Muscle layer of duodenum (tissue), 2 donors: ENCODE data around the gene UCMA.
"Not testable (repeated sequence)": the region's sequence is repeated elsewhere in the genome, so short reads cannot be mapped to it uniquely, and the experiment has no call there.

ENCODE experiments used
- H3K27ac ChIP-seq: one replicate; pipeline ENCODE4 v1.7.0; 2013; ENCODE audit warnings: mild to moderate bottlenecking, low read length
- H3K27me3 ChIP-seq: one replicate; pipeline ENCODE4 v1.7.0; 2013; ENCODE audit warnings: low read depth, mild to moderate bottlenecking, control low read depth, low read length
- H3K36me3 ChIP-seq, 2 donors: one replicate each; pipeline ENCODE4 v1.7.0; 2013; ENCODE audit warnings: low read length in 2 of 2, control low read depth in 1 of 2, mild to moderate bottlenecking in 1 of 2; ENCODE audit not compliant: insufficient read depth in 2 of 2, control insufficient read depth in 1 of 2
- H3K4me1 ChIP-seq, 2 donors: one replicate each; pipeline ENCODE4 v1.7.0; 2013; ENCODE audit warnings: low read length in 2 of 2, mild to moderate bottlenecking in 2 of 2, control low read depth in 1 of 2, moderate library complexity in 1 of 2; ENCODE audit not compliant: insufficient read depth in 2 of 2, control insufficient read depth in 1 of 2
- H3K4me3 ChIP-seq, 2 donors: one replicate each; pipeline ENCODE4 v1.7.0; 2013; ENCODE audit warnings: low read length in 2 of 2, low read depth in 1 of 2, mild to moderate bottlenecking in 1 of 2
- H3K9me3 ChIP-seq, 2 donors: one replicate each; pipeline ENCODE4 v1.7.0; 2013; ENCODE audit warnings: low read length in 2 of 2, control low read depth in 1 of 2, mild to moderate bottlenecking in 1 of 2; ENCODE audit not compliant: control insufficient read depth in 1 of 2
- donor health status: healthy.

The UCMA gene

GRCh38 chr10:13234172-13234571, at the start of gene UCMA:
TSS of gene UCMA (minus strand) at chr10:13234374. CDS start at chr10:13234258, 116 bp downstream.
- Histone ChIP-seq H3K36me3 (no peaks in the 10 kb centered on the region), H3K27me3 (no peaks in the 10 kb centered on the region), H3K9me3 (no peaks in the 10 kb centered on the region), H3K27ac (no peak within 1 kb of the TSS), H3K4me3 (no peak within 1 kb of the TSS), H3K4me1 (no peaks in the 10 kb centered on the region)

GRCh38 chr10:13282348-13282747, 48.2 kb upstream of the UCMA start:
- H3K4me1 ChIP-seq, H3K27ac ChIP-seq, H3K27me3 ChIP-seq, H3K4me3 ChIP-seq, H3K9me3 ChIP-seq: not testable (repeated sequence)
- peaks cover 14 to 67% of the 10 kb centered on the region in 2 donors for H3K36me3 ChIP-seq

GRCh38 chr10:13276749-13277365, 42.7 kb upstream of the UCMA start:
- Histone ChIP-seq H3K36me3 (peaks cover 14 to 30% of the 10 kb centered on the region in 2 donors), H3K9me3 (no peaks in the 10 kb centered on the region), H3K4me1 (peaks cover 0 to 9% of the 10 kb centered on the region in 2 donors), H3K27ac (no peak overlapping the region), H3K4me3 (no peak overlapping the region), H3K27me3 (no peaks in the 10 kb centered on the region)

GRCh38 chr10:13276146-13276545, 42.0 kb upstream of the UCMA start:
- not testable (repeated sequence) for H3K27ac ChIP-seq, H3K27me3 ChIP-seq, H3K9me3 ChIP-seq, H3K4me3 ChIP-seq
- Histone ChIP-seq H3K4me1 (peaks cover 0 to 10% of the 10 kb centered on the region in 2 donors), H3K36me3 (peaks cover 8 to 23% of the 10 kb centered on the region in 2 donors)

- no peaks in the 10 kb centered on the region for H3K9me3 ChIP-seq
- no peak overlapping the region for H3K27ac ChIP-seq
- no peak overlapping the region for H3K4me3 ChIP-seq
- H3K27me3 ChIP-seq: no peaks in the 10 kb centered on the region
- peaks cover 0 to 10% of the 10 kb centered on the region in 2 donors for H3K4me1 ChIP-seq
- no peaks in the 10 kb centered on the region for H3K36me3 ChIP-seq
Observed at GRCh38 chr10:13272164-13272571, 38.0 kb upstream of the UCMA start.

GRCh38 chr10:13271552-13272163, 37.5 kb upstream of the UCMA start:
- Histone ChIP-seq H3K9me3 (no peaks in the 10 kb centered on the region), H3K4me3 (no peak overlapping the region), H3K27me3 (no peaks in the 10 kb centered on the region), H3K36me3 (no peaks in the 10 kb centered on the region), H3K4me1 (peaks cover 0 to 10% of the 10 kb centered on the region in 2 donors), H3K27ac (no peak overlapping the region)

- Histone ChIP-seq H3K4me1 (peaks cover 0 to 10% of the 10 kb centered on the region in 2 donors), H3K36me3 (no peaks in the 10 kb centered on the region), H3K27ac (no peak overlapping the region), H3K4me3 (no peak overlapping the region), H3K27me3 (no peaks in the 10 kb centered on the region), H3K9me3 (no peaks in the 10 kb centered on the region)
Observed at GRCh38 chr10:13270877-13271551, 36.8 kb upstream of the UCMA start.

GRCh38 chr10:13268841-13269240, 34.7 kb upstream of the UCMA start:
- no peaks in the 10 kb centered on the region for H3K27me3 ChIP-seq
- no peak overlapping the region for H3K27ac ChIP-seq
- H3K4me1 ChIP-seq: peaks cover 0 to 10% of the 10 kb centered on the region in 2 donors
- no peaks in the 10 kb centered on the region for H3K9me3 ChIP-seq
- no peaks in the 10 kb centered on the region for H3K36me3 ChIP-seq
- no peak overlapping the region for H3K4me3 ChIP-seq

GRCh38 chr10:13268310-13268709, 34.1 kb upstream of the UCMA start:
- Histone ChIP-seq H3K9me3 (no peaks in the 10 kb centered on the region), H3K36me3 (no peaks in the 10 kb centered on the region), H3K4me3 (no peak overlapping the region), H3K27me3 (no peaks in the 10 kb centered on the region), H3K27ac (no peak overlapping the region), H3K4me1 (peaks cover 0 to 10% of the 10 kb centered on the region in 2 donors)

GRCh38 chr10:13263591-13263990, 29.4 kb upstream of the UCMA start:
- Histone ChIP-seq H3K4me1 (no peaks in the 10 kb centered on the region), H3K36me3 (no peaks in the 10 kb centered on the region), H3K27me3 (no peaks in the 10 kb centered on the region), H3K4me3 (no peak overlapping the region), H3K9me3 (no peaks in the 10 kb centered on the region), H3K27ac (no peak overlapping the region)

GRCh38 chr10:13262433-13262832, 28.3 kb upstream of the UCMA start:
- Histone ChIP-seq H3K9me3 (no peaks in the 10 kb centered on the region), H3K27ac (no peak overlapping the region), H3K27me3 (no peaks in the 10 kb centered on the region), H3K36me3 (no peaks in the 10 kb centered on the region), H3K4me1 (no peaks in the 10 kb centered on the region), H3K4me3 (no peak overlapping the region)
